Cardiac atrium fibroblast (primary cell): ENCODE data around the gene TACO1. TPM values are rescaled to one million over a fixed set of nuclear protein-coding genes. Genes with fewer than 3 reads are reported as not detected.

Source experiments
- total RNA-seq: library from RNA; depleted of rRNA; stranded (reverse); fragments of >200 nt; gene quantifications from 2 replicates; pipeline ENCODE4 v1.2.3, GENCODE V29; 2015

TACO1 gene
- 11.0 and 13.0 TPM in 2 replicates for total RNA-seq

DNA sequence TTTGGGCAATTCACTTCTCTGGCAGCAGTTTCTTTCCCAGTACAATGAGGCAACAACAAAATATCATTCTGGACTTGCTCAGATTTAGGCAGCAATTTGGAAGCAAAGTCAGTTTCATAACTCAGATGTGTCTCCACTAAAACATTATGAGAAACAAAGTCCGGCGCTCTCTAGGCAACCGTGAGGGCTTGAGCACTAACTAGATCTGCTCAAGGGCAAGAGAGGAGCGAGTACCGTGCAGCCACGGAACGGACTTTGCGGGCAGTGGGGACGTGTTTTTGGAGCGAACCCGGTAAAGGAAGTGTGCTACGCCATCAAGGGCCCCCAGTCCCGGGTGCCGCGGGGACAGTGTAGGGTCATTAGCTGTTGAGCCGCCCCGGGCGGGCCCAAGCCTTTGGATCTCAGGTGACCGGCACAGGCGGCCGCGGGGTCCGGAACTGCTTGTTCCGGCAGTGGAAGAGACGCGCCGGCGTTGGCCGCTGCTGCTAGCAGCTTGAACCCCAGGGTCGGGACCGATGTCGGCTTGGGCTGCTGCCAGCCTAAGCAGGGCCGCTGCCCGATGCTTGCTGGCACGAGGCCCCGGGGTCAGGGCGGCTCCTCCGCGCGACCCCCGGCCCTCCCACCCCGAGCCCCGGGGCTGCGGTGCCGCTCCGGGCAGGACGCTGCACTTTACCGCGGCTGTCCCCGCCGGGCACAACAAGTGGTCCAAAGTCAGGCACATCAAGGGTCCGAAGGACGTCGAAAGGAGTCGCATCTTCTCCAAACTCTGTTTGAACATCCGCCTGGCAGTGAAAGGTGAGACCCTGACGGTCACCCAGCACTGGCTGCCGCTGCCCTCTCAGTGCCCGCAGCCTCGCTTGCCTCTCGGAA is at the start of gene TACO1:
TSS of gene TACO1 (plus strand) at position 327 of the 870 bp plus-strand sequence. CDS start at position 516, 189 bp downstream.

DNA sequence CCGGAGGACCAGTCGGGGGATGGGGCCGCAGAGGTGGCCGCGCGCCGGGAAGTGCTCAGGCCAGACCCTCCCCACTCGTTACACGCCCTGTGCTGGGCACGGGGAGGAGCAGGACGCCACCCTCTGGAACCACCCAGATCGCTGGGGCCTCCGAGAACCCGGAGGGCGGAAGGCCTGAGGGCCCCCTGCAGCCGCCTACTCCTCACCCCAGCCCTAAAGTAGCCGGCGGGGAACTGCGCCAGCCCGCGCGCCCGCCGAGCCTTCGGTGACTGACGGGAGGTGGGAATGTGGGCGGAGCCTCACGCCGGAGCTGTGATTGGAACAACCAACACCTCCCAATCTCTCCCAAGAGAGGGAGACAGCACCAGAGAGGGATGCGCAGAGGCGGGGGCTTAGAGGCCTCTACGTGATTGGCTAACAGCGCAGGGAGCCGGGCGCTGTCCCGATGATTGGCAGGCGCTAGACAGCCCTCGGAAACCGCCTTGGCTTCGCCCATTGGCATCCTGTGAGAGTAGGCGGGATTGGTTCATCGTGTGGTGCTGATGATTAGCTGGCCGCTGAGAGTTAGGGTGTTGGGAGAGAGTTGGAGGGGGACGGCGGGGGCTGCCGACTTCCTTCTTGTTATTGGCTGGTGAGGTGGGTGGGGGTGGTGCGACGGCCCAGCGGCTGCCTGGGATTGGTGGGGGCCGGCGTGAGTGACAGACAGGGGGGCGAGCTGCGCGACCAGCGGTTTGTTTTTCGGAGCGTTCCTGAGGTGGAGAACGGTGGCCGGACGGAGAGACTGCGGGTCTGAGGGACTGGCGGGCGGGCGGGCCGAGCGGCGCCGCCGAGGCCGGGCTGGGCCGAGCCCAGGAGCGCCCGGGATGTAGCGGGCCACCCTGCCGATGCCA is 21.2 kb downstream of the TACO1 start, which contains the start of gene MAP3K3:
TSS of gene MAP3K3 (plus strand) at position 734 of the 890 bp plus-strand sequence. CDS start 343 bp downstream, outside the sequence.

Other genes with a start within 250 kb of the TACO1 start
- 21.1 and 30.5 TPM in 2 replicates for gene CYB561, start 154.6 kb upstream of the TACO1 start, total RNA-seq
- 11.2 and 16.0 TPM in 2 replicates for gene ACE, start 123.8 kb upstream of the TACO1 start, total RNA-seq
- gene KCNH6, start 77.5 kb upstream of the TACO1 start, total RNA-seq: under 0.01 TPM in 1 of 2 replicates, not detected in the other
- 28.3 and 31.6 TPM in 2 replicates for gene DCAF7, start 50.4 kb upstream of the TACO1 start, total RNA-seq
- gene MAP3K3, start 21.5 kb downstream of the TACO1 start, total RNA-seq: 19.9 and 23.3 TPM in 2 replicates
- gene LIMD2, start 99.2 kb downstream of the TACO1 start, total RNA-seq: 9.7 and 27.4 TPM in 2 replicates
- 15.9 and 20.9 TPM in 2 replicates for gene STRADA, start 140.9 kb downstream of the TACO1 start, total RNA-seq
- gene CCDC47, start 172.7 kb downstream of the TACO1 start, total RNA-seq: 31.4 and 45.4 TPM in 2 replicates
- 23.5 and 37.4 TPM in 2 replicates for gene DDX42, start 173.3 kb downstream of the TACO1 start, total RNA-seq
- gene PSMC5, start 226.5 kb downstream of the TACO1 start, total RNA-seq: 50.9 and 65.0 TPM in 2 replicates
- 22.7 and 39.5 TPM in 2 replicates for gene FTSJ3, start 226.8 kb downstream of the TACO1 start, total RNA-seq
- 124 and 126 TPM in 2 replicates for gene SMARCD2, start 241.8 kb downstream of the TACO1 start, total RNA-seq